Caco-2 (cell line): ENCODE results near the gene VTI1A. TPM values are rescaled to one million over a fixed set of nuclear protein-coding genes. Genes with fewer than 3 reads are reported as not detected.

Experiments used
- BruUV-seq: library from RNA; stranded (reverse); fragments of 400-500 nt; replicated peaks from 2 replicates; lab custom pipeline; 2021; lab: Mats Ljungman, UMichigan
- CTCF ChIA-PET: fragments of 300-600 bp; sonication (Branson Sonifier 250); formaldehyde crosslinking; loops from one replicate; lab custom pipeline; 2022; ENCODE audit warnings: antibody characterized with exemption; lab: Charles Lee
- POLR2A ChIA-PET: fragments of 300-600 bp; sonication (Branson Sonifier 250); formaldehyde crosslinking; loops from one replicate; lab custom pipeline; 2022; ENCODE audit warnings: antibody characterized with exemption; lab: Charles Lee
- DNase-seq, 2 experiments: peaks; one replicate each; pipeline versions ENCODE4 v3.0.0 to v3.0.0-alpha.2; 2020 to 2022
- H3K27me3 ChIP-seq: replicated peaks from 2 replicates; pipeline ENCODE4 v1.6.0; 2011; ENCODE audit warnings: low read length; ENCODE audit not compliant: control insufficient read depth, insufficient read depth
- H3K36me3 ChIP-seq: 2 replicates; pipeline ENCODE4 v1.5.1; 2011; ENCODE audit warnings: low read length; ENCODE audit not compliant: control insufficient read depth, insufficient read depth
- H3K4me1 ChIP-seq: fragments of 250-450 bp; sonication (Bioruptor Pico); 2 replicates; pipeline ENCODE4 v1.5.1; 2020; ENCODE audit warnings: mild to moderate bottlenecking
- H3K4me3 ChIP-seq: 2 replicates; pipeline ENCODE4 v1.5.1; 2011; ENCODE audit warnings: low read depth, mild to moderate bottlenecking, control low read depth, low read length
- H3K9me3 ChIP-seq: fragments of 250-450 bp; sonication (Bioruptor Pico); 2 replicates; pipeline ENCODE4 v1.5.1; 2020; ENCODE audit warnings: mild to moderate bottlenecking, moderate library complexity
- H3K27ac Mint-ChIP-seq: one replicate; pipeline ENCODE4 v1.8.0; 2022; ENCODE audit warnings: mixed read lengths; ENCODE audit not compliant: unreplicated experiment
- H3K27me3 Mint-ChIP-seq: one replicate; pipeline ENCODE4 v1.8.0; 2022; ENCODE audit warnings: mixed read lengths; ENCODE audit not compliant: insufficient read depth, unreplicated experiment
- H3K36me3 Mint-ChIP-seq: one replicate; pipeline ENCODE4 v1.8.0; 2022; ENCODE audit warnings: mild to moderate bottlenecking, mixed read lengths; ENCODE audit not compliant: insufficient read depth, unreplicated experiment
- H3K4me1 Mint-ChIP-seq: one replicate; pipeline ENCODE4 v1.8.0; 2022; ENCODE audit warnings: low read depth, mixed read lengths; ENCODE audit not compliant: unreplicated experiment
- H3K4me3 Mint-ChIP-seq: one replicate; pipeline ENCODE4 v1.8.0; 2022; ENCODE audit warnings: mild to moderate bottlenecking, moderate library complexity, mixed read lengths; ENCODE audit not compliant: unreplicated experiment
- H3K9me3 Mint-ChIP-seq: one replicate; pipeline ENCODE4 v1.8.0; 2022; ENCODE audit warnings: mixed read lengths; ENCODE audit not compliant: unreplicated experiment
- CTCF ChIP-seq, 2 experiments: fragments of 200-600 bp in 1 of 2; IDR thresholded peaks; 1 replicate in 1 of 2; 2 replicates in 1 of 2; pipeline versions ENCODE4 v1.5.1 to v1.8.0; 2011 to 2022; ENCODE audit warnings: antibody characterized with exemption in 1 of 2, control low read depth in 1 of 2, inconsistent platforms in 1 of 2, low read depth in 1 of 2, low read length in 1 of 2, mild to moderate bottlenecking in 1 of 2, moderate library complexity in 1 of 2; ENCODE audit not compliant: insufficient read depth in 1 of 2, severe bottlenecking in 1 of 2, unreplicated experiment in 1 of 2
- intact Hi-C: fragments of 100-400 bp; cut with micrococcal nuclease; formaldehyde crosslinking; loops from one replicate; pipeline ENCODE4 v1.10.0; 2022; ENCODE audit not compliant: unreplicated experiment
- total RNA-seq: library from RNA; stranded (reverse); gene quantifications from 2 replicates; pipeline ENCODE4 v1.2.3, GENCODE V29; 2022

VTI1A gene
- total RNA-seq, 1 experiment from 2014 or later = 45.6 TPM

- BruUV-seq = no TSS peak
- H3K4me1 Mint-ChIP-seq = peaks cover 9% of the 10 kb centered on the region
- H3K4me1 ChIP-seq = no peaks in the 10 kb centered on the region
- CTCF ChIA-PET = no interaction called here
- H3K4me3 ChIP-seq = no peak overlapping the region
- no peaks in the 10 kb centered on the region for H3K9me3 ChIP-seq
- no peak for TF ChIP-seq CTCF (IDR thresholded peaks at IDR 0.05; ENCODE audit: insufficient read depth in 1 of 2, low read depth in 1 of 2, low read length in 1 of 2, severe bottlenecking in 1 of 2, unreplicated experiment in 1 of 2)
- H3K27me3 ChIP-seq = no peaks in the 10 kb centered on the region
- intact Hi-C loops = no loop called here
- H3K36me3 ChIP-seq = no peaks in the 10 kb centered on the region
- H3K4me3 Mint-ChIP-seq = no peak overlapping the region
- H3K27me3 Mint-ChIP-seq = no peaks in the 10 kb centered on the region
- no peak overlapping the region for H3K27ac Mint-ChIP-seq
- H3K36me3 Mint-ChIP-seq = peaks cover 22% of the 10 kb centered on the region
- no peak for DNase-seq
- no peaks in the 10 kb centered on the region for H3K9me3 Mint-ChIP-seq
- POLR2A ChIA-PET = no interaction called here
These were observed 374.0 kb downstream of the VTI1A start for GRCh38 chr10:112821038-112821437.

GRCh38 chr10:112821663-112822062 lies 374.6 kb downstream of the VTI1A start:
- no TSS peak for BruUV-seq
- no peaks in the 10 kb centered on the region for H3K36me3 ChIP-seq
- intact Hi-C loops = no loop called here
- H3K27me3 ChIP-seq = no peaks in the 10 kb centered on the region
- TF ChIP-seq CTCF (IDR thresholded peaks at IDR 0.05; ENCODE audit: insufficient read depth in 1 of 2, low read depth in 1 of 2, low read length in 1 of 2, severe bottlenecking in 1 of 2, unreplicated experiment in 1 of 2) = no peak
- Mint-ChIP-seq H3K4me1 (peaks cover 7% of the 10 kb centered on the region), H3K27me3 (no peaks in the 10 kb centered on the region), H3K9me3 (no peaks in the 10 kb centered on the region), H3K27ac (peak overlapping the region; percentile 61), H3K36me3 (peaks cover 22% of the 10 kb centered on the region), H3K4me3 (no peak overlapping the region)
- ChIA-PET POLR2A (no interaction called here), CTCF (no interaction called here)
- DNase-seq = no peak
- H3K4me3 ChIP-seq = no peak overlapping the region
- H3K9me3 ChIP-seq = no peaks in the 10 kb centered on the region
- H3K4me1 ChIP-seq = no peaks in the 10 kb centered on the region

- no peak overlapping the region for H3K4me3 ChIP-seq
- H3K4me3 Mint-ChIP-seq = no peak overlapping the region
- H3K9me3 ChIP-seq = no peaks in the 10 kb centered on the region
- peak overlapping the region; percentile 61 for H3K27ac Mint-ChIP-seq
- H3K27me3 ChIP-seq = no peaks in the 10 kb centered on the region
- no peaks in the 10 kb centered on the region for H3K4me1 Mint-ChIP-seq
- H3K36me3 Mint-ChIP-seq = peaks cover 11% of the 10 kb centered on the region
- no peaks in the 10 kb centered on the region for H3K36me3 ChIP-seq
- H3K4me1 ChIP-seq = no peaks in the 10 kb centered on the region
- ChIA-PET CTCF (no interaction called here), POLR2A (no interaction called here)
- TF ChIP-seq CTCF (IDR thresholded peaks at IDR 0.05; ENCODE audit: insufficient read depth in 1 of 2, low read depth in 1 of 2, low read length in 1 of 2, severe bottlenecking in 1 of 2, unreplicated experiment in 1 of 2) = no peak
- no peaks in the 10 kb centered on the region for H3K27me3 Mint-ChIP-seq
- no peak for DNase-seq
- no peaks in the 10 kb centered on the region for H3K9me3 Mint-ChIP-seq
- no TSS peak for BruUV-seq
- intact Hi-C loops = no loop called here
These were observed 376.0 kb downstream of the VTI1A start for GRCh38 chr10:112823007-112823406.
